HS-5 (cell line): ENCODE measurements around the gene DNAJC28.
"Not testable (repeated sequence)": the region's sequence is repeated elsewhere in the genome, so short reads cannot be mapped to it uniquely, and the experiment has no call there.

ENCODE experiments used
- DNase-seq: peaks from one replicate; pipeline ENCODE4 v3.0.0-alpha.2; 2012; ENCODE audit warnings: low read depth

DNAJC28 gene

DNA sequence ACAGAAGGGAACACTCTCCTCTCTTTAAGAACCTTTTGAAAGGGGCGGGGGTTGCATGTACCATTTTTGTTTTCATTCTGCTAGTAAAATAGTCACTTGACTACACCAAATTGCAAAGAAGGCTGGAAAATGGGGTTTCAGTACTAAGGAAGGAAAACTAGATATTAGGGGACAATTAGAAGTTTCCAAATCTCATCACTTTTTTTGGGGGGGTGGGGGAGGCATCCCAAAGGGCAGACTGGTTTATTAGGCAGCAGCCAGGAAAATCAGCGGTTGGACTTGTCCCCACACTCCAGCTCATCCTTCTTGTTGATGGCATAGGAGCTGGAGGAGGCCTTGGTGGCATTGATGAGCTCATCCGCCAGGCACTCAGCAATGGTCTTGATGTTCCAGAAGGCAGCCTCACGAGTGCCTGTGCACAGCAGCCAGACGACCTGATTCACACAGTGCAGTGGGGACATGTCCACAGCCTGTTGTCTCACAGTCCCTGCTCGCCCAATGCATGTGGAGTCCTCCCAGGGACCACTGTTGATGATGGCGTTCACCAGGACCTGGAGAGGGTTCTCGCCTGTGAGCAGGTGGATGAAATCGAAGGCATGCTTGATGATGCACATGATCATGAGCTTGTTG is 10.1 kb downstream of the DNAJC28 start:
- DNase-seq, result no peak

DNA sequence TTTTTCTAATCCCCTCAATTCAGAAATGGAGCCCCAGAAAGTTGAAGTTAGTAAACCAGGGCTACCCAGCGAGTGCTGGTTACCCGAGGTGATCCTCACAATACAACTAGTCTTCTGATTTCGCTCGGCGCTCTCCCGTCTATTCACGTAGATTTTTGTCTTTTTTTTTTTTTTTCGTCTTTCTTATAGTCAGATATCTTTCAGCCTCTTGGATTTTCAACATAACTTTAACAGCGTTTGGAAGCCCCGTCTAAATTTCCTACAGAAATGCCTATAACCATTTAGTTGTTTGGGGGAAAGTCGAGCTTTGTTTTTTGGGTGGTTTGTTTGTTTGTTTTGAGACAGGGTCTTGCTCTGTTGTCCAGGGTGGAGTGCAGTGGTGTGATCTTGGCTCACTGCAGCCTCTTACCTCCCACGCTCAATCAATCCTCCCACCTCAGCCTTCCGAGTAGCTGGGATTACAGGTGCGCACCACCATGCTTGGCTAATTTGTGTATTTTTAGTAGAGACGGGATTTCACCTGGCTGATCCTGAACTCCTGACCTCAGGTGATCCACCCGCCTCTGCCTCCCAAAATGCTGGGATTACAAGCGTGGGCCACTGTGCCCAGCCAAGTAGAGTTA is 10.9 kb downstream of the DNAJC28 start:
- no peak for DNase-seq

DNA sequence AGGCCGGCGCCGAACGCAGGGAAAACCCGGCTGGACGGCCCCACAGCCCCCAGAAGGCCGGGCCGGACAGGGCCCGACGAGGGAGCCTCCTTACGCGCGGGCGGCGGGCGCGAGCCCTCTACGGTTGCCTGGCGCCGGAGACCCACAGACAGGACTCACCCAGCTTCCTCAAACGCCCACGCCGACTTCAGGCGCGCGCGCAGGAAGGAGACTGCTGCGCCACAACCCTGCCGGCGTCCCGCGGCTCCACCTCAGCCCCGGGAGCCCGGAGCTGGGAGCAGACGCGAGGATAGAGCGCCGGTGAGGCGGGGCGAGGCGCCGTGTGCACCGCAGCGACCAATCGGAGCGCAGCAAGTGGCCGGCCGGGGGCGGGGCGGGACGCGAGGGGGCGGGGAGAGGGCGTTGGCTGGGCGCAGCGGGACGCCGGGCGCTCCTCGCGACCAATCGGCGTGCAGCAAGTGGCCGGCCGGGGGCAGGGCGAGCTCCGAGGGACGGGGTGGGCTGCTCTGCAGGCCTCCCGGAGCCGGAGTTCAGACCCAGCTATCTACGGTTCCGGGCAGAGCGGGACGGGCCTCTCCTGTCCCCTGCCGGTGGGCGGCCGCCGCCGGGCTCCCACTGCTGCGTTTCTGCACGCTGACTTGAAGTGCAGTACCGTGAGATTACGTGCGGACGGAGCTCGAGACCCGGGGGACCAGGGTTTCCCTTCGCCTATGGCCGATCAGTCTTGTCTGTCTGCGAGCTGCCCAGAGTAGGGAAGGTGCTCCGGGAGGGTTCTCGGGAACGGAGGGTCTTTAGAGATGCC is 11.6 kb downstream of the DNAJC28 start, which contains the start of gene TMEM50B:
TMEM50B (minus strand) TSS at position 296 of the 802 bp plus-strand sequence. CDS start 11,089 bp downstream, outside the sequence.
- peak; percentile 63 for DNase-seq

- DNase-seq, result no peak
Observed at GRCh38 chr21:33478935-33479678, 12.4 kb downstream of the DNAJC28 start.

DNA sequence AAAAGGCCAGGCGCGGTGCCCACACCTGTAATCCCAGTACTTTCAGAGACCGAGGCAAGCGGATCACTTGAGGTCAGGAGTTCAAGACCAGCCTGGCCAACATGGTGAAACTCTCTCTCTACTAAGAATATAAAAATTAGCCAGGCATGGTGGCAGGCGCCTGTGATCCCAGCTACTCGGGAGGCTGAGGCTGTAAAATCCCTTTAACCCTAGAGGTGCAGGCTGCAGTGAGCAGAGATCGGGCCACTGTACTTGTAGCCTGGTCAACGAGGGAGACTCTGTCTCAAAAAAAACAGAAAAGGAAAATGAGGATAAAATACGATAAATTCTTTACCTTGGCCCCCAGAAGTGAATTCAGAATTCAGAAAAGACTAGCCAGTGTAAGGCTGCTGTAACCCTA is 13.3 kb downstream of the DNAJC28 start:
- DNase-seq, result no peak

GRCh38 chr21:33477066-33477465 is 14.4 kb downstream of the DNAJC28 start:
- no peak for DNase-seq

- no peak for DNase-seq
Observed at GRCh38 chr21:33473344-33473743, 18.2 kb downstream of the DNAJC28 start.

DNA sequence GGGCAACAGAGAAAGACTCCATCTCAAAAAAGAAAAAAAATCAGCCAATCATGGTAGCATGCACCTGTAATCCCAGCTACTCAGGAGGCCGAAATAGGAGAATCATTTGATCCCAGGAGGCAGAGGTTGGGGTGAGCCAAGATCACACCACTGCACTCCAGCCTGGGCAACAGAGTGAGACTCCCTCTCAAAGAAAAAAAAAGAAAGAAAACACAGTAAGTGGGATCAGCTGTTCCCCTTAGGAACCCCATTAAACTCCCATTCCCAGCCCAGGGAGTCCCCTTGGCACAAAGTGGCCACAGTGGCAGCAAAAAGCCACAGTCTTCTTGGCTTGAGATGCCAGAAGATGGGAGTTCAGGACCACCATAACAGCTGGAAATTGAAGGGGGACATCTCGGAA is 20.8 kb downstream of the DNAJC28 start:
- no peak for DNase-seq

DNA sequence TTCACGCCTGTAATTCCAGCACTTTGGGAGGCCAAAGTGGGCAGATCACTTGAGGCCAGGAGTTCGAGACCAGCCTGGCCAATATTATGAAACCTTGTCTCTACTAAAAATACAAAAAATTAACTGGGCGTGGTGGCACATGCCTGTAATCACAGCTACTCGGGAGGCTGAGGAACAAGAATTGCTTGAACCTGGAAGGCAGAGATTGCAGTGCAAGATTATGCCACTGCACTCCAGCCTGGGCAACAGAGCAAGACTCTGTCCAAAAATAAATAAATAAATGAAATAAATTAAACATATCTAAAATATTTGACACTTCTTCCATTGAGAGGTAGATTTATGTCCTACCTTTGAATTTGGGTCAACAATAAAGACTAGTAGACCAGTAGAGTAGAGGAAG is 22.3 kb downstream of the DNAJC28 start:
- DNase-seq, result not testable (repeated sequence)

DNA sequence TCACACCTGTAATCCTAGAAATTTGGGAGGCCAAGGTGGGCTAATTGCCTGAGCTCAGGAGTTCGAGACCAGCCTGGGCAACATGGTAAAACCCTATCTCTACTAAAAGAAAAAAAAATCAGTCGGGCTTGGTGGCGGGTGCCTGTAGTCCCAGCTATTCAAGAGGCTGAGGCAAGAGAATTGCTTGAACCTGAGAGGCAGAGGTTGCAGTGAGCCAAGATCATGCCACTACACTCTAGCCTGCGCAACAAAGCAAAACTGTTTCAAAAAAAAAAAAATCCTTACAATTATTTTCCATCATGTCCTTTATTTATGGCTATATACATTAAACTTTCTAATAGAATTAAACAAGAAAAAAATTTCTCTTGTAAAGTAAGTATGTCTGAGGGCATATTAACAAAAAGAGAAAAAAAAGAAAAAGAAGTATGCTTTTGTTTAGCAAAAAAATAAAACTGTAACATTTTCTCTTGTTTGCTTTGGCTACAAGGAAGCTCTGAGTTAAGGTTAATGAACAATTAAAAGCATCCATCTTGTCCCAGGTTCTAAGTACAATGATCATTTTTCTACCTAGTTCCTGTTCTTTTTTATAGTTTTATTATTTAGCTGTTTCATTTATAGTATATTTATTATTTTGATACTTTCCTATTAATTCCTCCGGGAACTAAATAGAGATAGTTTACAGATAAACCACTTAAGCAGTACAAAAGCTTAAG is 29.8 kb downstream of the DNAJC28 start:
- DNase-seq, result no peak

DNA sequence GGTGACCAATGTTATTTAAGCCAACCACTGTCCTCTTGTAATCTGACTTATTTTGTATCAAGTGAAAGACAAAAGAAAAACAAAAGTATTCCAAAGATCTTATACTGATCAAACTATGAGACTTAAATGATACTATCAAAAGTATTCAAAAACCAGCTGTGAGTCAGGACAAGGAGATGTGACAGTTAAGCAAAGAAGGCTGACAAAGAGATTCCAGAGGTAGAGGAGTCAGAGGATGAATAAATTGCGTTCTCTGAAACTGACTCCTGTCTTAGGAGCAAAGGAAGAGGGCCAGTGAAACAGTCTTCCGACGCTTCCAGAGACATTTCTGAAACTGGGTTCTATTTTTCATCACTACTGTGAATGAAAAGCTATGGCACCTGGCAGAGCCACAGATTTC is 32.7 kb downstream of the DNAJC28 start:
- DNase-seq, result no peak

DNA sequence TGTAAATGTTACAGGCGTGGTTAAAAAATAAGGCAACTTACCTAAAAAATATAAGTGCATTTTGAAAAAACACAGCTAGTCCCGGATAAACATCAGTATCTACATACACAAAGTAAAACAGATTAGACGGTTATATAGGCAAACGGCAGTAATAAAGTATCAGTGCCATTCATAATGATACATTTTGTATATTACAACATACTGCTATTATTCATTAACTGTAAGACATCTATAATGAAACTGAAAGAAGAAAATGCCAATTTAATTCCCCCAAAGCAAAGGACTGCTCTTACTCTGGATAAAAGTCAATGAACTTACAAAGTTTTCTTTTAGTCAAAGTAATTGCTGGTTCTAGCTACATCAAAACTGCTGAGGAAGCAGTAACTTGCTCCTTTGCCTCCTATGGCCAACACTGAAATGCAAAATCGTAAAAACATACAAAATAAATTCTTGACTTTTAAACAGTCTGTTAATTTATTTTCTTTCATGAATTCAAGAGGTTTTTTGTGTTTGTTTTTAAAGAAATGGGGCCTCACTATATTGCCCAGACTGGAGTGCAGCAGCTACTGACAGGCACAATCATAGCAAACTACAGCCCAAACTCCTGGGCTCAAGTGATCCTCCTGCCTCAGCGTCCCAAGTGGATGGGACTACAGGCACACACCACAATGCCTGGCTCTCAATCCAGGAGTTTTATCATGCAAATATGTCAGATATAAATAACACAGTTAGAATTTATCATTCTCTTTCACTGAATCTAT is 35.6 kb downstream of the DNAJC28 start:
- no peak for DNase-seq

GRCh38 chr21:33452362-33452761 is 39.2 kb downstream of the DNAJC28 start:
- no peak for DNase-seq

- no peak for DNase-seq
Observed at GRCh38 chr21:33451634-33452071, 39.9 kb downstream of the DNAJC28 start.

DNA sequence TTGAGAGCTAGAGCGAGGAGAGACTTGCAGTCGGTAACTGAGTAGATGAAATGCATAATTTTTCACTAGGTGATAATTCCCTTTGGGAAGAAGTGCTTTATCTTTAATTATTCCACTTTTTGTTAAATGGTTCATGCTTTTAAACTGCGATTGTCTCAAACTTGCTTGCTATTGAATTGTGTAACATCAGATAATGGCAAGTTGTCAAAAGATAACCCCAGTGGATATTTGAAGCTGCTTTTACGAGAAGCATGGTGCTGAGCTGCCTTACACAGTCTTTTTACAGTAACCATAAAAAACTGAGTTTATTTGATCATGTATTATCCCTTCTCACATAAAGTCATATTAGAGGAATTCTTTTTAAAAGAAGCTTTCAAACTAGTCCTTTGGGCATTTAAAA is 41.9 kb downstream of the DNAJC28 start:
- DNase-seq, result no peak

GRCh38 chr21:33446620-33447019 is 44.9 kb downstream of the DNAJC28 start:
- DNase-seq, result not testable (repeated sequence)

DNA sequence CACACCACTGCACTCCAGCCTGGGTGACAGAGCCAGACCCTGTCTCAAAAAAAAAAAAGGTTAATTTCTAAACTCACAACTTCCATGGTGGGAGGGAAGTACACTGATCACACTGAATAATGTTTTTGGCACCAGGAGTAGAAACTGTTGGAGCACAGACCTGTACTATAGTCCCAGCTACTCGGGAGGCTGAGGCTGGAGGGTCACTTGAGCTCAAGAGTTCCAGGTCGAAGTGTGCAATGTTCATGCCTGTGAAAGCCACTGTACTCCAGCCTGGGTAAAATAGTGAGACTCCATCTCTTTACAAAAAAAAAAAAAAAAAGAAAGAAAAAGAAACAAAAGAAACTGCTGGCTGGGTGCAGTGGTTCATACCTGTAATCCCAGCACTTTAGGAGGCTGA is 47.0 kb downstream of the DNAJC28 start:
- DNase-seq, result no peak

DNA sequence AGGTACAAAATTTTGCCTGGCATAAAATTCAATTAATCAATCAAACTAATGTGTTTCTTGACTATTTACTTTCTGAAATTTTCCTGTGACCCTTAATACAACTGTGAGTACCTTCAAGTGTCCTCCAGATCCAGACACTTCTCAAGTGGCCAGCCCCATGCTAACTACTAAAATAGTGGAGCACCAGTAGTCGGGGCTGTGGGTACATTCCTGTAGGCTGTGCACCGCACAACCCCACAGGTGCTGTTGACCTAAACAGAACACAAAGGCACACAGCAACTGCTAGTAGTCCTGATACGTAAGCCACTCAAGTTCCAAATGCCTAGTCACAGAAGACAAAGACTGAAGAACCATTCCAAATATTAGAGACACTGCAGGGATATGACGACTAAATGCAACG is 48.3 kb downstream of the DNAJC28 start:
- no peak for DNase-seq

DNA sequence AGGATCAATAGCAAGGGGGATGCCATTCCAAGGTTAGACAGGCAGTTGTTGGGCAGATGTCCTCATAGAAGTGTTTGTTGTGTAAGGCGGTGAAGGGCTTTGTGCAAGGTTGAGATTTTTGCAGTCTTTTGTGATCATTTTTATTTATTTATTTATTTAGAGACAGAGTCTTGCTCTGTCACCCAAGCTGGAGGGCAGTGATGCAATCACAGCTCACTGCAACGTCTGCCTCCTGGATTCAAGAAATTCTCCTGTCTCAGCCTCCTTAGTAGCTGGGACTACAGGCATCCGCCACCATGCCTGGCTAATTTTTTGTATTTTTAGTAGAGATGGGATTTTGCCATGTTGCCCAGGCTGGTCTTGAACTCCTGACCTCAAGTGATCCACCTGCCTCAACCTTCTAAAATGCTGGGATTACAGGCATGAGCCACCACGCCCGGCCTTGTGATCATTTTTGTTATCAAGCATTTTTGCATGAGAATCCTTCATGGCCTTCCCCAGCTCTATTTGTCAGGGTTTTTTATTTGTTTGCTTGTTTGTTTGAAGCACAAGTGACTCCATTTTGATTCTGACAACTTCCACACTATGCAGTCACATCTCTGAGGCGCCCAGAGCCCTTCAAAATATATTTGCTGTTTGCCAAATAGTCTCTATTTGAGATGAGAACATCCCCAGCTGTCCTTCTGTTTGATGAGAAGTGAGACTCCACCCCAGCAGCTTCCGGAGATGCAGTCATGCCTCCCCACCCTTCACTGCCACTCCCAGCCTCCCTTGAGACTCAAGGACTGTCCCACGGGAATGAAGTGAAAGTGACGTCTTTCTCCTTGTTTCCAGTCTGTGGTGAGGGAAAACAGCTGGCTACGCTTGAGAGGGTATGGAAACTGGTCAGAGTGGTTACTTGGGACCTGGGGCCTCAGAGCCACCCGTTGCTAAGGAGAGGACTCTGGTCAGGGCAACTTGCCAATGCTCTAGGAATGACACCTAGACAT is 49.7 kb downstream of the DNAJC28 start:
- no peak for DNase-seq
